OCI-LY7 (cell line): ENCODE measurements around the gene DAND5. TPM values are rescaled to one million over a fixed set of nuclear protein-coding genes. Genes with fewer than 3 reads are reported as not detected.

ENCODE experiments used
- BruUV-seq: library from RNA; stranded (reverse); fragments of 400-500 nt; replicated peaks from 2 replicates; lab custom pipeline; 2021; lab: Mats Ljungman, UMichigan
- CTCF ChIA-PET: fragments of 300-600 bp; sonication (Branson Sonifier 250); formaldehyde crosslinking; loops from one replicate; lab custom pipeline; 2022; ENCODE audit warnings: antibody characterized with exemption; ENCODE audit not compliant: unreplicated experiment; lab: Charles Lee
- POLR2A ChIA-PET: fragments of 300-600 bp; sonication (Branson Sonifier 250); formaldehyde crosslinking; loops from one replicate; lab custom pipeline; 2022; ENCODE audit warnings: antibody characterized with exemption; lab: Charles Lee
- DNase-seq: peaks from one replicate; pipeline ENCODE4 v3.0.0-alpha.2; 2015; ENCODE audit warnings: low spot score
- H2AFZ ChIP-seq: fragments of 200-600 bp; sonication (generic), shearing (Covaris generic); 2 replicates; pipeline ENCODE4 v1.6.1; 2014; ENCODE audit warnings: mild to moderate bottlenecking, antibody characterized with exemption, low read length, moderate library complexity
- H3K27ac ChIP-seq: fragments of 200-600 bp; sonication (generic); 2 replicates; pipeline ENCODE4 v1.5.1; 2014; ENCODE audit warnings: mixed run types, low read depth, mild to moderate bottlenecking, moderate library complexity, low read length, inconsistent platforms; ENCODE audit not compliant: poor library complexity, severe bottlenecking
- H3K36me3 ChIP-seq: fragments of 200-600 bp; sonication (generic); 2 replicates; pipeline ENCODE4 v1.6.1; 2014; ENCODE audit warnings: mild to moderate bottlenecking, antibody characterized with exemption, low read length, moderate library complexity, mixed read lengths; ENCODE audit not compliant: insufficient read depth
- H3K4me1 ChIP-seq: fragments of 200-600 bp; sonication (generic); 2 replicates; pipeline ENCODE4 v1.5.1; 2014; ENCODE audit warnings: mild to moderate bottlenecking, low read length; ENCODE audit not compliant: insufficient read depth, poor library complexity, severe bottlenecking
- H3K4me2 ChIP-seq: fragments of 200-600 bp; sonication (generic); 2 replicates; pipeline ENCODE4 v1.6.1; 2014; ENCODE audit warnings: mild to moderate bottlenecking, low read length
- H3K4me3 ChIP-seq: fragments of 200-600 bp; sonication (generic); 2 replicates; pipeline ENCODE4 v1.5.1; 2014; ENCODE audit warnings: mild to moderate bottlenecking, low read depth, low read length; ENCODE audit not compliant: poor library complexity, severe bottlenecking
- H3K79me2 ChIP-seq: fragments of 200-600 bp; sonication (generic); 2 replicates; pipeline ENCODE4 v1.6.1; 2016; ENCODE audit warnings: low read depth, mild to moderate bottlenecking, low read length, moderate library complexity, mixed read lengths; ENCODE audit not compliant: insufficient read depth
- H3K9me2 ChIP-seq: fragments of 200-600 bp; sonication (generic); 2 replicates; pipeline ENCODE4 v1.6.1; 2016; ENCODE audit warnings: mild to moderate bottlenecking, low read length, mixed read lengths; ENCODE audit not compliant: insufficient read depth
- H3K9me3 ChIP-seq: fragments of 200-600 bp; sonication (generic); 2 replicates; pipeline ENCODE4 v1.6.1; 2014; ENCODE audit warnings: mild to moderate bottlenecking, mixed run types, low read length, mixed read lengths
- H4K20me1 ChIP-seq: fragments of 200-600 bp; sonication (generic); 2 replicates; pipeline ENCODE4 v1.6.1; 2014; ENCODE audit warnings: mild to moderate bottlenecking, antibody characterized with exemption, low read length, moderate library complexity, mixed read lengths; ENCODE audit not compliant: insufficient read depth
- CTCF ChIP-seq: fragments of 200-600 bp; sonication (generic); conservative IDR thresholded peaks from 2 replicates; pipeline ENCODE4 v1.5.1; 2014; ENCODE audit warnings: mild to moderate bottlenecking, antibody characterized with exemption, low read length, moderate library complexity, mixed read lengths
- EZH2phosphoT487 ChIP-seq: fragments of 200-600 bp; sonication (generic); IDR thresholded peaks from 2 replicates; pipeline ENCODE4 v1.6.1; 2018; ENCODE audit warnings: low read depth, borderline replicate concordance, mild to moderate bottlenecking, mixed run types, antibody characterized with exemption, low read length, moderate library complexity, mixed read lengths
- intact Hi-C: fragments of 100-400 bp; cut with micrococcal nuclease; formaldehyde crosslinking; loops from one replicate; pipeline ENCODE4 v1.10.0; 2022; ENCODE audit not compliant: unreplicated experiment
- total RNA-seq, 2 experiments: library from RNA; depleted of rRNA in 1 of 2; stranded (reverse); fragments of >200 nt in 1 of 2; shearing (Covaris generic) in 1 of 2; gene quantifications; 2 replicates each; pipeline ENCODE4 v1.2.3, GENCODE V29; 2014 to 2022

DAND5 gene
- total RNA-seq, 2 experiments from 2014 or later: 0.06 to 0.84 TPM

DNA sequence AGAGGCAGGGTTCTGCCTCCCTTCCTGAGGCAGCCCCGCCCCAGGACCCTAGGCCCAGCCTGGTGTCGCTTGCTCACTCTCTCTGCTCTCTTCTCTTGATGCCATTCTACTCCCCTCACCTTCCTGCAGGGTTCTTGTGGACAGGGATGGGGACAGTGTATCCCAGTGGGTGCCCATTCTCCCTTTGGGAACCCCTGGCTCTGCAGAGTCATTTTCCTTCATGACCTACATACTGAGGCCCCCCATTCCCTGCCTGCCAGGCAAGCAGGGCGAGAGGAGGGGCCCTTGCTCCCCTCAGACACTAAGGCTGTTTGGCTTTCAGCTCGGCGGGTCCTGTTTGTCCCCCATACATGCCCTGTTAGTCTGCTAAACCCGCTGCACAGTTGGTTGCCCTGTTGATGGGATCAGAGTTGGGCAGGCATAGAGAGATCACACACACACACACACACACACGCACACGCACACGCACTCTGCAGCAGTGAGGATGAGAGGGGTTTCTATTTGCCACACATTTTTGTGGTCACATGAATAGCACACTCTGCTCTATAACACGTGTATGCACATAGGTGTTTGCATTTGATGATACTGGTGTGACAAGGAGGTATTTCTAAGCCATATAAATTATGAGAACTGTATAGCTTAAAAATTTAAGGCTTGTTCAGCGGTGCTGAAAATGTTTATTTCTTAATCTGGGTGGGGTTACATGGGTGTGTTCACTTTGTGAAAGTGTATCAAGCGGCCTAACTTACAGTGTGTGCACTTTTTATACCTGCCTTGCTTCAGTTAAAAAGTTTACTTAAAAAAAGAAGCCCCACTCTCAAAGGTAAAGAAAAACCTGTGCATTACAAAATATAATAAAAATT lies 46.2 kb downstream of the DAND5 start:
- Histone ChIP-seq H3K4me3 (no peak overlapping the region), H3K9me2 (no peaks in the 10 kb centered on the region), H3K27ac (no peak overlapping the region), H3K36me3 (no peaks in the 10 kb centered on the region), H4K20me1 (no peaks in the 10 kb centered on the region; the same call in 1 of the 2 replicates), H3K4me1 (no peaks in the 10 kb centered on the region), H3K9me3 (no peaks in the 10 kb centered on the region), H2AFZ (no peak overlapping the region), H3K79me2 (no peaks in the 10 kb centered on the region), H3K4me2 (no peak overlapping the region)
- no TSS peak for BruUV-seq
- intact Hi-C loops: no loop called here
- ChIA-PET POLR2A (no interaction called here), CTCF (no interaction called here)
- TF ChIP-seq EZH2phosphoT487: no peak
- no peak for TF ChIP-seq CTCF
- DNase-seq: no peak

DNA sequence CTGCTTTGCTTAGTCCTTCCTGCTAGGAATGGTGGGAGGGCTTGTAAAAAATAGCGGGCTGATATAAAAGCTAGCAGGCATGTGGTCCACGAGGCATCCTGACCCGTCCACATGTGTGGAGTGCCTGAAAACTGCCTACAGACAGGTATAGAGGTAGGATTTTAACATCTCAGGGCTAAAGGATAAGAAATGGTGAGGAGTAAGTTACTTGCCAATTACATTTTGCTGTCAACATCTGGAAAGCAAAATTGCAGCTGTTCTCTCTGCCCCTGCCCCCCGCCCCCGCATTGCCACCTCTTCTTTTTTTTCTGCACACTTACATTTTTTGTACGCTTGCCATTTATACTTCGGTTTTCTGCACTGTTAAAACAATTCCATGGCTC lies 46.9 kb downstream of the DAND5 start:
- CTCF ChIA-PET: no interaction called here

More for the DNA sequence above, 46.9 kb downstream of the DAND5 start:
- H2AFZ ChIP-seq: no peak overlapping the region
- intact Hi-C loops: no loop called here
- no peaks in the 10 kb centered on the region for H3K9me3 ChIP-seq
- POLR2A ChIA-PET: no interaction called here
- no peaks in the 10 kb centered on the region for H3K36me3 ChIP-seq
- BruUV-seq: no TSS peak
- no peak for DNase-seq
- H3K9me2 ChIP-seq: no peaks in the 10 kb centered on the region
- no peak overlapping the region for H3K27ac ChIP-seq
- no peak overlapping the region for H3K4me2 ChIP-seq
- no peaks in the 10 kb centered on the region; the same call in 1 of the 2 replicates for H4K20me1 ChIP-seq
- no peaks in the 10 kb centered on the region for H3K79me2 ChIP-seq
- no peak for TF ChIP-seq CTCF
- TF ChIP-seq EZH2phosphoT487: no peak
- no peaks in the 10 kb centered on the region for H3K4me1 ChIP-seq
- H3K4me3 ChIP-seq: no peak overlapping the region
